Measurements from ENCODE around the gene ARHGEF4. TPM values are rescaled to one million over a fixed set of nuclear protein-coding genes. Genes with fewer than 3 reads are reported as not detected.

Gene ARHGEF4
- total RNA-seq, 1 donor from 2014 or later = 9.4 TPM

- DNase-seq (ENCODE audit: low spot score) = no peak
Measured at GRCh38 chr2:131006561-131006960, 169.8 kb downstream of the ARHGEF4 start.

GRCh38 chr2:131008967-131009366, 172.3 kb downstream of the ARHGEF4 start:
- DNase-seq (ENCODE audit: low spot score) = no peak

- DNase-seq (ENCODE audit: low spot score) = no peak
Measured at GRCh38 chr2:131009713-131010475, 173.2 kb downstream of the ARHGEF4 start.

GRCh38 chr2:131010566-131010965, 173.9 kb downstream of the ARHGEF4 start:
- DNase-seq (ENCODE audit: low spot score) = no peak

GRCh38 chr2:131011486-131011885, 174.8 kb downstream of the ARHGEF4 start:
- DNase-seq (ENCODE audit: low spot score) = no peak

GRCh38 chr2:131014141-131014540, 177.4 kb downstream of the ARHGEF4 start:
- DNase-seq (ENCODE audit: low spot score) = no peak

GRCh38 chr2:131015764-131016163, 179.1 kb downstream of the ARHGEF4 start:
- no peak for DNase-seq (ENCODE audit: low spot score)

GRCh38 chr2:131016826-131017741, 180.4 kb downstream of the ARHGEF4 start:
- DNase-seq (ENCODE audit: low spot score) = no peak

GRCh38 chr2:131022731-131023130, 186.0 kb downstream of the ARHGEF4 start:
- DNase-seq (ENCODE audit: low spot score) = no peak

GRCh38 chr2:131023758-131024157, 187.0 kb downstream of the ARHGEF4 start:
- no peak for DNase-seq (ENCODE audit: low spot score)

GRCh38 chr2:131026919-131027318, 190.2 kb downstream of the ARHGEF4 start:
- peak; percentile 26 for DNase-seq (ENCODE audit: low spot score)

GRCh38 chr2:131027566-131028528, 191.1 kb downstream of the ARHGEF4 start:
- DNase-seq (ENCODE audit: low spot score) = peak; percentile 65

GRCh38 chr2:131029812-131030211, 193.1 kb downstream of the ARHGEF4 start:
- DNase-seq (ENCODE audit: low spot score) = peak; percentile 74

- DNase-seq (ENCODE audit: low spot score) = peak; percentile 73
Measured at GRCh38 chr2:131030478-131030971, 193.8 kb downstream of the ARHGEF4 start.

- peak; percentile 39 for DNase-seq (ENCODE audit: low spot score)
Measured at GRCh38 chr2:131031431-131031841, 194.7 kb downstream of the ARHGEF4 start.

GRCh38 chr2:131031875-131032274, 195.2 kb downstream of the ARHGEF4 start:
- DNase-seq (ENCODE audit: low spot score) = peak; percentile 55

- DNase-seq (ENCODE audit: low spot score) = peak; percentile 64
Measured at GRCh38 chr2:131032393-131032836, 195.7 kb downstream of the ARHGEF4 start.

- peak; percentile 26 for DNase-seq (ENCODE audit: low spot score)
Measured at GRCh38 chr2:131033786-131034121, 197.0 kb downstream of the ARHGEF4 start.

- DNase-seq (ENCODE audit: low spot score) = peak; percentile 76
Measured at GRCh38 chr2:131034122-131035051, 197.7 kb downstream of the ARHGEF4 start.

Data from mesenteric fat pad (tissue), 1 donor.